ENCODE measurements around the gene ATP6V1G1. TPM values are rescaled to one million over a fixed set of nuclear protein-coding genes. Genes with fewer than 3 reads are reported as not detected.

ATP6V1G1 gene
- total RNA-seq, 1 donor from 2014 or later: 123 TPM

GRCh38 chr9:114619191-114619761, 31.7 kb downstream of the ATP6V1G1 start:
- Mint-ChIP-seq H3K4me1 (ENCODE audit: unreplicated experiment) (peaks cover 30% of the 10 kb centered on the region), H3K27ac (ENCODE audit: unreplicated experiment) (no peak overlapping the region), H3K4me3 (ENCODE audit: unreplicated experiment) (no peak overlapping the region), H3K36me3 (ENCODE audit: unreplicated experiment) (peaks cover 13% of the 10 kb centered on the region), H3K27me3 (ENCODE audit: unreplicated experiment) (no peaks in the 10 kb centered on the region), H3K9me3 (ENCODE audit: unreplicated experiment) (no peaks in the 10 kb centered on the region)
- no peak for DNase-seq (ENCODE audit: extremely low spot score, unreplicated experiment)
- TF ChIP-seq, protein P1, sequence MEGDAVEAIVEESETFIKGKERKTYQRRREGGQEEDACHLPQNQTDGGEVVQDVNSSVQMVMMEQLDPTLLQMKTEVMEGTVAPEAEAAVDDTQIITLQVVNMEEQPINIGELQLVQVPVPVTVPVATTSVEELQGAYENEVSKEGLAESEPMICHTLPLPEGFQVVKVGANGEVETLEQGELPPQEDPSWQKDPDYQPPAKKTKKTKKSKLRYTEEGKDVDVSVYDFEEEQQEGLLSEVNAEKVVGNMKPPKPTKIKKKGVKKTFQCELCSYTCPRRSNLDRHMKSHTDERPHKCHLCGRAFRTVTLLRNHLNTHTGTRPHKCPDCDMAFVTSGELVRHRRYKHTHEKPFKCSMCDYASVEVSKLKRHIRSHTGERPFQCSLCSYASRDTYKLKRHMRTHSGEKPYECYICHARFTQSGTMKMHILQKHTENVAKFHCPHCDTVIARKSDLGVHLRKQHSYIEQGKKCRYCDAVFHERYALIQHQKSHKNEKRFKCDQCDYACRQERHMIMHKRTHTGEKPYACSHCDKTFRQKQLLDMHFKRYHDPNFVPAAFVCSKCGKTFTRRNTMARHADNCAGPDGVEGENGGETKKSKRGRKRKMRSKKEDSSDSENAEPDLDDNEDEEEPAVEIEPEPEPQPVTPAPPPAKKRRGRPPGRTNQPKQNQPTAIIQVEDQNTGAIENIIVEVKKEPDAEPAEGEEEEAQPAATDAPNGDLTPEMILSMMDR (IDR thresholded peaks at IDR 0.05): no peak

DNA sequence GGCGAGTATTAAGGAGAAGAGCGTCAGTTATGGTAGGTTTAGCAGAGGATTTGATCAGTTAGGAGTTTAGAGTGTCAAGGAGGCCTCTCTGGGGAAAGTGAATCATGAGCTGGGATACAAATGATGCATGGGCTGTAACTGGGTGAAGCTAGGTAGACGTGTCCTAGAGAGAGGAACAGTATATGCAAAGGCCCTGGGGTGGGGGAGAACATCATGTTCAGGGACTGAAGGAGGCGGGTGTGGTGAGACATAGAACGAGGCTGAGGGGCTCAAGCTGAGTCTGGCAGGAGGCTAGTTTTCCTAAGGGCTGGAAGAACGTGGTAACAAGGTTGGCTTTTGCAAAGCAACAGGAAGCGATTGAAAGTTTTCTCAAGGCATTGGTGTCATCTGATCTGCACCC, 34.0 kb downstream of the ATP6V1G1 start:
- Mint-ChIP-seq H3K4me3 (ENCODE audit: unreplicated experiment) (no peak overlapping the region), H3K9me3 (ENCODE audit: unreplicated experiment) (no peaks in the 10 kb centered on the region), H3K4me1 (ENCODE audit: unreplicated experiment) (peaks cover 37% of the 10 kb centered on the region), H3K27ac (ENCODE audit: unreplicated experiment) (no peak overlapping the region), H3K27me3 (ENCODE audit: unreplicated experiment) (no peaks in the 10 kb centered on the region), H3K36me3 (ENCODE audit: unreplicated experiment) (peaks cover 13% of the 10 kb centered on the region)
- TF ChIP-seq, protein P1 (IDR thresholded peaks at IDR 0.05): no peak
- no peak for DNase-seq (ENCODE audit: extremely low spot score, unreplicated experiment)

GRCh38 chr9:114621975-114622609, 34.5 kb downstream of the ATP6V1G1 start:
- H3K36me3 Mint-ChIP-seq (ENCODE audit: unreplicated experiment): peaks cover 17% of the 10 kb centered on the region
- peaks cover 33% of the 10 kb centered on the region for H3K4me1 Mint-ChIP-seq (ENCODE audit: unreplicated experiment)
- TF ChIP-seq, protein P1 (IDR thresholded peaks at IDR 0.05): no peak
- H3K27me3 Mint-ChIP-seq (ENCODE audit: unreplicated experiment): no peaks in the 10 kb centered on the region
- H3K4me3 Mint-ChIP-seq (ENCODE audit: unreplicated experiment): no peak overlapping the region
- DNase-seq (ENCODE audit: extremely low spot score, unreplicated experiment): no peak
- no peak overlapping the region for H3K27ac Mint-ChIP-seq (ENCODE audit: unreplicated experiment)
- no peaks in the 10 kb centered on the region for H3K9me3 Mint-ChIP-seq (ENCODE audit: unreplicated experiment)

DNA sequence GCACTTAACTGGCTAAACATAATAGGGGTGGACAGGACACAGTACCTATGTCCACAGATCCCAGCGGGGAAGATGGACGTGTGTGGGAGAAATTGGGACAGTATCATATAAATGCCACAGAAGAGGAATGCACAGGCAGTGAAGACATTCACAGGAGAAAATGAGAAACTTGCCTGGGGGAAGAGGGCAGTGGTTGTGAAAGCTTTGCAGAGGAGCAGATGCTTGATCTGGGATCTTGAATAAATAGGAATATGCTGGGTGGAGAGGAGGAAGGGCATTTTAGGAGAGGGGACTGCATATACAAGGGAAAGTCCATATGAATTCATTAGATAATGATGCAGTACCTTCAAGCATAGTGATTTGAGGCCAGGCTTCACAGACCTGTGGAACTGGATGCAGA, 37.1 kb downstream of the ATP6V1G1 start:
- no peaks in the 10 kb centered on the region for H3K9me3 Mint-ChIP-seq (ENCODE audit: unreplicated experiment)
- no peak for DNase-seq (ENCODE audit: extremely low spot score, unreplicated experiment)
- H3K27me3 Mint-ChIP-seq (ENCODE audit: unreplicated experiment): no peaks in the 10 kb centered on the region
- H3K4me1 Mint-ChIP-seq (ENCODE audit: unreplicated experiment): peaks cover 33% of the 10 kb centered on the region
- peak overlapping the region; percentile 23 for H3K27ac Mint-ChIP-seq (ENCODE audit: unreplicated experiment)
- peaks cover 29% of the 10 kb centered on the region for H3K36me3 Mint-ChIP-seq (ENCODE audit: unreplicated experiment)
- no peak overlapping the region for H3K4me3 Mint-ChIP-seq (ENCODE audit: unreplicated experiment)
- TF ChIP-seq, protein P1 (IDR thresholded peaks at IDR 0.05): no peak

DNA sequence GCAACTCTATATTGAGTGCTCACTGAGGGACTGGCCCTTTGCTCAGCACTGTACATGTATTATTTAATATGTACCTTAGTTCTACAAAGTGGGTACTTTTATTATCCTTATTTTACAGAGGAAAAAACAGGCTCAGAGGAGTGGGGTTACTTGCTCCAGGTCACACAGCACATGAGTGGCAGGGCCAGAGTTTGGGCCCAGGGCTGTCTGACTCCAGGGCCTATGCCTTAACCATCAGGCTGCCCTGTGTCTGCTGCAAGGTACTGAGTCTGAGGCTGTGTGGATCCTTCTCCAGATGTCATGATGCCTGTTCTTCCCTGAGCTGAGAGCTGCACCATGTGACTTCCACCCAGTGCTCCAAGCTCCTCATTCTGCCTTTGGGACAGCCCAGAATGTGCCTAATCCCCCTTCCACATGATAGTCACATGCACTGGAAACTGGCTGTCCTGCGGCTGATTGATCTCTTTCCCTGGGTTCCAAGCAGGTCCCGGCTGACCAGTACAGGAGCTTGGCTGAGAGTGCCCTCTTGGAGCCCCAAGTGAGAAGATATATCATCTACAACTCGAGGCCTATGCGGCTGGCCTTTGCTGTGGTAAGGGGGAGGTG, 38.9 kb downstream of the ATP6V1G1 start:
- Mint-ChIP-seq H3K27me3 (ENCODE audit: unreplicated experiment) (no peaks in the 10 kb centered on the region), H3K4me1 (ENCODE audit: unreplicated experiment) (peaks cover 28% of the 10 kb centered on the region), H3K4me3 (ENCODE audit: unreplicated experiment) (no peak overlapping the region), H3K27ac (ENCODE audit: unreplicated experiment) (no peak overlapping the region), H3K36me3 (ENCODE audit: unreplicated experiment) (peaks cover 41% of the 10 kb centered on the region), H3K9me3 (ENCODE audit: unreplicated experiment) (no peaks in the 10 kb centered on the region)
- DNase-seq (ENCODE audit: extremely low spot score, unreplicated experiment): no peak
- TF ChIP-seq, protein P1 (IDR thresholded peaks at IDR 0.05): no peak
